Activated CD4-positive, alpha-beta memory T cell treated with anti-CD3 and anti-CD28 coated beads, Interleukin-2, amount 10 ng/mL, durations not matched to agents 7 days and 5 days (primary cell): ENCODE results near the gene CD164L2. TPM values are rescaled to one million over a fixed set of nuclear protein-coding genes. Genes with fewer than 3 reads are reported as not detected.
A peak's percentile ranks its signal among the peaks of the same experiment; 100 is the strongest.
"Not testable (repeated sequence)": the region's sequence is repeated elsewhere in the genome, so short reads cannot be mapped to it uniquely, and the experiment has no call there.

Experiments
- CTCF ChIA-PET: fragments of 350-600 bp; sonication (Branson Sonifier 250); formaldehyde crosslinking; loops from one replicate; lab custom pipeline; 2021; ENCODE audit warnings: antibody characterized with exemption, inconsistent platforms; lab: Charles Lee
- POLR2A ChIA-PET: fragments of 350-600 bp; sonication (Branson Sonifier 250); formaldehyde crosslinking; loops from one replicate; lab custom pipeline; 2021; ENCODE audit warnings: antibody characterized with exemption; lab: Charles Lee
- DNase-seq: peaks from one replicate; pipeline ENCODE4 v3.0.0-alpha.2; 2020
- H3K27ac Mint-ChIP-seq: one replicate; pipeline ENCODE4 v1.8.0; 2021; ENCODE audit warnings: mild to moderate bottlenecking, mixed read lengths
- H3K27me3 Mint-ChIP-seq: one replicate; pipeline ENCODE4 v1.8.0; 2021; ENCODE audit warnings: mixed read lengths
- H3K36me3 Mint-ChIP-seq: one replicate; pipeline ENCODE4 v1.8.0; 2021; ENCODE audit warnings: low read depth, mixed read lengths
- H3K4me1 Mint-ChIP-seq: one replicate; pipeline ENCODE4 v1.8.0; 2021; ENCODE audit warnings: mixed read lengths
- H3K4me3 Mint-ChIP-seq: one replicate; pipeline ENCODE4 v1.8.0; 2021; ENCODE audit warnings: mild to moderate bottlenecking, mixed read lengths
- H3K9me3 Mint-ChIP-seq: one replicate; pipeline ENCODE4 v1.8.0; 2021; ENCODE audit warnings: mixed read lengths
- total RNA-seq, 2 experiments: library from RNA; stranded (reverse); gene quantifications; one replicate each; pipeline ENCODE4 v1.2.3, GENCODE V29; 2021

Gene CD164L2
- total RNA-seq, 2 experiments from 2014 or later: not detected

- POLR2A ChIA-PET: interaction anchor here (0.9 to 2.8 kb wide), 6 partner anchors 14 to 246 kb away, joined by 3 to 19 read pairs (median 5); partner anchors contain the start of genes AHDC1 and WASF2
- peaks cover 71% of the 10 kb centered on the region for H3K36me3 Mint-ChIP-seq
- no peaks in the 10 kb centered on the region for H3K27me3 Mint-ChIP-seq
Measured at GRCh38 chr1:27416387-27417111, 33.4 kb upstream of the CD164L2 start.

GRCh38 chr1:27414091-27414490, 31.0 kb upstream of the CD164L2 start:
- DNase-seq: no peak
- peaks cover 92% of the 10 kb centered on the region for H3K36me3 Mint-ChIP-seq
- ChIA-PET POLR2A (interaction anchor here (1.4 to 2.8 kb wide), 2 partner anchors 35 to 75 kb away, joined by 3 to 19 read pairs; partner anchors contain the start of gene WASF2), CTCF (interaction anchor here (0.6 to 12.7 kb wide), 7 partner anchors 13 to 348 kb away, joined by 3 to 89 read pairs (median 4); partner anchors contain the start of gene AHDC1)
- peaks cover 33% of the 10 kb centered on the region for H3K4me1 Mint-ChIP-seq
- no peaks in the 10 kb centered on the region for H3K9me3 Mint-ChIP-seq
- no peak overlapping the region for H3K4me3 Mint-ChIP-seq
- H3K27ac Mint-ChIP-seq: no peak overlapping the region
- H3K27me3 Mint-ChIP-seq: no peaks in the 10 kb centered on the region

More at GRCh38 chr1:27416387-27417111, 33.4 kb upstream of the CD164L2 start:
- no peaks in the 10 kb centered on the region for H3K9me3 Mint-ChIP-seq
- H3K27ac Mint-ChIP-seq: peak overlapping the region; percentile 25
- peak; percentile 63 for DNase-seq
- H3K4me3 Mint-ChIP-seq: no peak overlapping the region
- CTCF ChIA-PET: interaction anchor here (0.6 to 12.7 kb wide), 30 partner anchors 8 to 498 kb away, joined by 3 to 89 read pairs (median 6); partner anchors contain the start of genes AHDC1, MAP3K6 and WASF2
- H3K4me1 Mint-ChIP-seq: peaks cover 43% of the 10 kb centered on the region

GRCh38 chr1:27413004-27413403, 29.9 kb upstream of the CD164L2 start:
- no peaks in the 10 kb centered on the region for H3K27me3 Mint-ChIP-seq
- peaks cover 90% of the 10 kb centered on the region for H3K36me3 Mint-ChIP-seq
- POLR2A ChIA-PET: no interaction called here
- CTCF ChIA-PET: interaction anchor here (1.2 to 12.7 kb wide), 2 partner anchors 11 to 193 kb away, joined by 3 to 89 read pairs; partner anchors contain the start of gene AHDC1
- no peak overlapping the region for H3K27ac Mint-ChIP-seq
- DNase-seq: no peak
- H3K4me3 Mint-ChIP-seq: no peak overlapping the region
- H3K4me1 Mint-ChIP-seq: peaks cover 22% of the 10 kb centered on the region
- H3K9me3 Mint-ChIP-seq: no peaks in the 10 kb centered on the region

GRCh38 chr1:27412502-27412901, 29.4 kb upstream of the CD164L2 start:
- no peak for DNase-seq
- Mint-ChIP-seq H3K9me3 (no peaks in the 10 kb centered on the region), H3K36me3 (peaks cover 90% of the 10 kb centered on the region), H3K27me3 (no peaks in the 10 kb centered on the region), H3K4me1 (peaks cover 18% of the 10 kb centered on the region), H3K4me3 (no peak overlapping the region), H3K27ac (no peak overlapping the region)
- POLR2A ChIA-PET: no interaction called here
- CTCF ChIA-PET: interaction anchor here (12.7 kb wide), 1 partner anchor 193 kb away, joined by 89 read pairs; the partner anchor contains the start of gene AHDC1

GRCh38 chr1:27410709-27411108, 27.6 kb upstream of the CD164L2 start:
- no peak for DNase-seq
- CTCF ChIA-PET: interaction anchor here (12.7 kb wide), 1 partner anchor 195 kb away, joined by 89 read pairs; the partner anchor contains the start of gene AHDC1
- Mint-ChIP-seq H3K9me3 (no peaks in the 10 kb centered on the region), H3K27ac (no peak overlapping the region), H3K36me3 (peaks cover 80% of the 10 kb centered on the region), H3K4me3 (no peak overlapping the region), H3K4me1 (peaks cover 1% of the 10 kb centered on the region), H3K27me3 (no peaks in the 10 kb centered on the region)
- POLR2A ChIA-PET: interaction anchor here (0.7 to 1.2 kb wide), 3 partner anchors 16 to 146 kb away, joined by 3 to 4 read pairs (median 3); no protein-coding TSS in a partner anchor

GRCh38 chr1:27409669-27410068, 26.5 kb upstream of the CD164L2 start:
- CTCF ChIA-PET: interaction anchor here (12.7 kb wide), 1 partner anchor 196 kb away, joined by 89 read pairs; the partner anchor contains the start of gene AHDC1
- no peak overlapping the region for H3K4me3 Mint-ChIP-seq
- no peaks in the 10 kb centered on the region for H3K4me1 Mint-ChIP-seq
- no peak for DNase-seq
- POLR2A ChIA-PET: interaction anchor here (1.2 kb wide), 1 partner anchor 15 kb away, joined by 3 read pairs; no protein-coding TSS in a partner anchor
- H3K36me3 Mint-ChIP-seq: peaks cover 69% of the 10 kb centered on the region
- H3K27ac Mint-ChIP-seq: no peak overlapping the region
- no peaks in the 10 kb centered on the region for H3K27me3 Mint-ChIP-seq
- no peaks in the 10 kb centered on the region for H3K9me3 Mint-ChIP-seq

- Mint-ChIP-seq H3K27ac (no peak overlapping the region), H3K27me3 (no peaks in the 10 kb centered on the region), H3K4me1 (peaks cover 3% of the 10 kb centered on the region)
Measured at GRCh38 chr1:27408151-27408550, 25.0 kb upstream of the CD164L2 start.

GRCh38 chr1:27406791-27407190, 23.7 kb upstream of the CD164L2 start:
- H3K27me3 Mint-ChIP-seq, H3K9me3 Mint-ChIP-seq, H3K4me1 Mint-ChIP-seq, H3K27ac Mint-ChIP-seq, POLR2A ChIA-PET, H3K4me3 Mint-ChIP-seq, DNase-seq: not testable (repeated sequence)
- CTCF ChIA-PET: interaction anchor here (1.3 kb wide), 1 partner anchor 110 kb away, joined by 3 read pairs; no protein-coding TSS in a partner anchor
- peaks cover 43% of the 10 kb centered on the region for H3K36me3 Mint-ChIP-seq

More at GRCh38 chr1:27408151-27408550, 25.0 kb upstream of the CD164L2 start:
- ChIA-PET POLR2A (interaction anchor here (0.6 kb wide), 1 partner anchor 18 kb away, joined by 3 read pairs; no protein-coding TSS in a partner anchor), CTCF (no interaction called here)
- Mint-ChIP-seq H3K36me3 (peaks cover 54% of the 10 kb centered on the region), H3K9me3 (no peaks in the 10 kb centered on the region), H3K4me3 (no peak overlapping the region)
- no peak for DNase-seq

GRCh38 chr1:27406362-27406680, 23.2 kb upstream of the CD164L2 start:
- ChIA-PET CTCF (interaction anchor here (1.3 kb wide), 1 partner anchor 110 kb away, joined by 3 read pairs; no protein-coding TSS in a partner anchor), POLR2A (no interaction called here)
- Mint-ChIP-seq H3K4me1 (peaks cover 3% of the 10 kb centered on the region), H3K36me3 (peaks cover 40% of the 10 kb centered on the region), H3K9me3 (no peaks in the 10 kb centered on the region), H3K4me3 (no peak overlapping the region), H3K27ac (no peak overlapping the region), H3K27me3 (no peaks in the 10 kb centered on the region)
- DNase-seq: no peak

- CTCF ChIA-PET: interaction anchor here (0.6 to 1.5 kb wide), 4 partner anchors 9 to 109 kb away, joined by 3 to 8 read pairs (median 4); no protein-coding TSS in a partner anchor
- POLR2A ChIA-PET: interaction anchor here (0.9 kb wide), 1 partner anchor 13 kb away, joined by 3 read pairs; no protein-coding TSS in a partner anchor
Measured at GRCh38 chr1:27405598-27406361, 22.6 kb upstream of the CD164L2 start.

GRCh38 chr1:27405074-27405473, 21.9 kb upstream of the CD164L2 start:
- Mint-ChIP-seq H3K27ac (no peak overlapping the region), H3K4me1 (peaks cover 3% of the 10 kb centered on the region)

More at GRCh38 chr1:27405598-27406361, 22.6 kb upstream of the CD164L2 start:
- H3K27me3 Mint-ChIP-seq, H3K4me3 Mint-ChIP-seq, H3K4me1 Mint-ChIP-seq, H3K9me3 Mint-ChIP-seq, DNase-seq, H3K27ac Mint-ChIP-seq: not testable (repeated sequence)
- peaks cover 35% of the 10 kb centered on the region for H3K36me3 Mint-ChIP-seq

GRCh38 chr1:27403931-27404330, 20.8 kb upstream of the CD164L2 start:
- Mint-ChIP-seq H3K4me3 (no peak overlapping the region), H3K27me3 (no peaks in the 10 kb centered on the region), H3K4me1 (peaks cover 3% of the 10 kb centered on the region), H3K9me3 (no peaks in the 10 kb centered on the region), H3K36me3 (peaks cover 22% of the 10 kb centered on the region), H3K27ac (no peak overlapping the region)
- POLR2A ChIA-PET: interaction anchor here (1.7 kb wide), 1 partner anchor 86 kb away, joined by 5 read pairs; the partner anchor contains the start of gene WASF2
- CTCF ChIA-PET: interaction anchor here (1.1 to 1.7 kb wide), 5 partner anchors 9 to 265 kb away, joined by 3 to 4 read pairs (median 3); no protein-coding TSS in a partner anchor
- DNase-seq: no peak

More at GRCh38 chr1:27405074-27405473, 21.9 kb upstream of the CD164L2 start:
- ChIA-PET CTCF (interaction anchor here (1.0 to 1.5 kb wide), 3 partner anchors 9 to 72 kb away, joined by 3 to 8 read pairs (median 3); no protein-coding TSS in a partner anchor), POLR2A (interaction anchor here (0.9 kb wide), 1 partner anchor 13 kb away, joined by 3 read pairs; no protein-coding TSS in a partner anchor)
- Mint-ChIP-seq H3K27me3 (no peaks in the 10 kb centered on the region), H3K9me3 (no peaks in the 10 kb centered on the region), H3K4me3 (no peak overlapping the region), H3K36me3 (peaks cover 28% of the 10 kb centered on the region)
- DNase-seq: no peak
